ENCODE measurements around the gene PEX13.

Gene PEX13

GRCh38 chr2:61085883-61086282 is 68.4 kb downstream of the PEX13 start:
- no peak for DNase-seq

- no peak for DNase-seq
Measured at GRCh38 chr2:61089797-61090196, 72.3 kb downstream of the PEX13 start.

- DNase-seq: no peak
Measured at GRCh38 chr2:61090386-61090921, 72.9 kb downstream of the PEX13 start.

GRCh38 chr2:61091485-61091884 is 74.0 kb downstream of the PEX13 start:
- DNase-seq: no peak

- DNase-seq: no peak
Measured at GRCh38 chr2:61096438-61096837, 78.9 kb downstream of the PEX13 start.

- DNase-seq: no peak
Measured at GRCh38 chr2:61100801-61101200, 83.3 kb downstream of the PEX13 start.

All from KG1 (cell line).